GM21367 (cell line): ENCODE results near the gene ZC3H4.
"Not testable (repeated sequence)": the region's sequence is repeated elsewhere in the genome, so short reads cannot be mapped to it uniquely, and the experiment has no call there.

Source experiments
- ATAC-seq: cut with Tn5 transposase; IDR thresholded peaks from one replicate; pipeline ENCODE4 v1.9.1; 2021; ENCODE audit not compliant: unreplicated experiment

The ZC3H4 gene

GRCh38 chr19:47109177-47109540 lies 4.4 kb downstream of the ZC3H4 start:
- no peak for ATAC-seq

GRCh38 chr19:47107953-47108746 lies 5.4 kb downstream of the ZC3H4 start:
- no peak for ATAC-seq

GRCh38 chr19:47107202-47107952 lies 6.2 kb downstream of the ZC3H4 start:
- ATAC-seq: no peak

GRCh38 chr19:47106821-47107201 lies 6.8 kb downstream of the ZC3H4 start:
- no peak for ATAC-seq

GRCh38 chr19:47105874-47106273 lies 7.7 kb downstream of the ZC3H4 start:
- no peak for ATAC-seq

- ATAC-seq: no peak
Measured at GRCh38 chr19:47104680-47105079, 8.9 kb downstream of the ZC3H4 start.

GRCh38 chr19:47102346-47103060 lies 11.1 kb downstream of the ZC3H4 start:
- no peak for ATAC-seq

GRCh38 chr19:47101116-47101515 lies 12.5 kb downstream of the ZC3H4 start:
- ATAC-seq: not testable (repeated sequence)

GRCh38 chr19:47100290-47100689 lies 13.3 kb downstream of the ZC3H4 start:
- no peak for ATAC-seq

GRCh38 chr19:47099576-47100050 lies 14.0 kb downstream of the ZC3H4 start:
- ATAC-seq: no peak

- ATAC-seq: no peak
Measured at GRCh38 chr19:47098608-47099007, 15.0 kb downstream of the ZC3H4 start.

GRCh38 chr19:47097396-47098201 lies 16.0 kb downstream of the ZC3H4 start:
- no peak for ATAC-seq

- ATAC-seq: no peak
Measured at GRCh38 chr19:47096721-47097120, 16.9 kb downstream of the ZC3H4 start.

- ATAC-seq: no peak
Measured at GRCh38 chr19:47096100-47096704, 17.4 kb downstream of the ZC3H4 start.

- ATAC-seq: no peak
Measured at GRCh38 chr19:47095476-47096099, 18.0 kb downstream of the ZC3H4 start.

- no peak for ATAC-seq
Measured at GRCh38 chr19:47094557-47095475, 18.8 kb downstream of the ZC3H4 start.

- no peak for ATAC-seq
Measured at GRCh38 chr19:47093841-47094240, 19.7 kb downstream of the ZC3H4 start.

- no peak for ATAC-seq
Measured at GRCh38 chr19:47093254-47093653, 20.3 kb downstream of the ZC3H4 start.
